ENCODE results near the gene TIAM1. TPM values are rescaled to one million over a fixed set of nuclear protein-coding genes. Genes with fewer than 3 reads are reported as not detected.

Gene TIAM1
- total RNA-seq, 1 donor from 2014 or later: 131 TPM

DNA sequence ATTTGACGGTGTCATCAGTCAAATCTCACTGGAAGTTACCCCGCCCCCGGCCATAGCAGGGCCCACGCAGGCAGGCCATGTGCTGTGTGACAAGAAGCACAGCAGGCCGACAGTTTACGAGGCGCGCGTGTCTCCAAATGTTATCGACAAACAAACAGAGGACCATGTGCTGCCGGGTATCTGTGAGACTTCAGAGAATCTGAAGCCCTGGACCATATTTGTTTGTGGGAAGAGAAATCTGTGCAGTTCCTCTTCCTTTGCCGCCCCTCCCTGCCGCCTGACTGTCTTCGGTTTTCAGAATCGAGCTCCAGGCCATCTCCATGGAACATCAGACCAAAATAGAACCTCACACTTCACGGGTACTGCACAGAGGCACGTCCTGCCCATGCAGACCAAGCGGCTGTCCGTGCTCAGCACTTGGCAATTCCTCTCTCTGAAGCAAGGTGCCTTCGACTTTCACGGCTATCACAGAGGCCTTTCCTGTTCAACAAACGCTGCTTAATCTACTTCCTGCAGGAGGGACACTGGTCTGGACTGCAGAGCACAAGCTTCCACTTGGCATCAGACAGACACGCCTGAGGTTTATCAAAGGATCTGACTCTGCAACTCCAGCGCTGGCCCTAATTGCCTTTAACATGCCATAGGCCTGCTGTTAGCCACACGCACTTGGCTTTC, 170.0 kb downstream of the TIAM1 start:
- Mint-ChIP-seq H3K4me1 (ENCODE audit: unreplicated experiment) (peaks cover 76% of the 10 kb centered on the region), H3K4me3 (ENCODE audit: unreplicated experiment) (no peak overlapping the region), H3K27ac (ENCODE audit: unreplicated experiment) (peak overlapping the region; percentile 98), H3K36me3 (ENCODE audit: low read depth, unreplicated experiment) (no peaks in the 10 kb centered on the region), H3K27me3 (ENCODE audit: unreplicated experiment) (peaks cover 8% of the 10 kb centered on the region), H3K9me3 (ENCODE audit: unreplicated experiment) (no peaks in the 10 kb centered on the region)
- TF ChIP-seq CTCF (IDR thresholded peaks at IDR 0.05; ENCODE audit: unreplicated experiment): no peak
- DNase-seq (ENCODE audit: low spot score): peak; percentile 72

GRCh38 chr21:31172328-31172727, 171.7 kb downstream of the TIAM1 start:
- Mint-ChIP-seq H3K9me3 (ENCODE audit: unreplicated experiment) (no peaks in the 10 kb centered on the region), H3K27me3 (ENCODE audit: unreplicated experiment) (peaks cover 7% of the 10 kb centered on the region), H3K36me3 (ENCODE audit: low read depth, unreplicated experiment) (no peaks in the 10 kb centered on the region), H3K4me3 (ENCODE audit: unreplicated experiment) (peak overlapping the region; percentile 37), H3K27ac (ENCODE audit: unreplicated experiment) (peak overlapping the region; percentile 99), H3K4me1 (ENCODE audit: unreplicated experiment) (peaks cover 80% of the 10 kb centered on the region)
- peak; percentile 26 for DNase-seq (ENCODE audit: low spot score)
- TF ChIP-seq CTCF (IDR thresholded peaks at IDR 0.05; ENCODE audit: unreplicated experiment): no peak

DNA sequence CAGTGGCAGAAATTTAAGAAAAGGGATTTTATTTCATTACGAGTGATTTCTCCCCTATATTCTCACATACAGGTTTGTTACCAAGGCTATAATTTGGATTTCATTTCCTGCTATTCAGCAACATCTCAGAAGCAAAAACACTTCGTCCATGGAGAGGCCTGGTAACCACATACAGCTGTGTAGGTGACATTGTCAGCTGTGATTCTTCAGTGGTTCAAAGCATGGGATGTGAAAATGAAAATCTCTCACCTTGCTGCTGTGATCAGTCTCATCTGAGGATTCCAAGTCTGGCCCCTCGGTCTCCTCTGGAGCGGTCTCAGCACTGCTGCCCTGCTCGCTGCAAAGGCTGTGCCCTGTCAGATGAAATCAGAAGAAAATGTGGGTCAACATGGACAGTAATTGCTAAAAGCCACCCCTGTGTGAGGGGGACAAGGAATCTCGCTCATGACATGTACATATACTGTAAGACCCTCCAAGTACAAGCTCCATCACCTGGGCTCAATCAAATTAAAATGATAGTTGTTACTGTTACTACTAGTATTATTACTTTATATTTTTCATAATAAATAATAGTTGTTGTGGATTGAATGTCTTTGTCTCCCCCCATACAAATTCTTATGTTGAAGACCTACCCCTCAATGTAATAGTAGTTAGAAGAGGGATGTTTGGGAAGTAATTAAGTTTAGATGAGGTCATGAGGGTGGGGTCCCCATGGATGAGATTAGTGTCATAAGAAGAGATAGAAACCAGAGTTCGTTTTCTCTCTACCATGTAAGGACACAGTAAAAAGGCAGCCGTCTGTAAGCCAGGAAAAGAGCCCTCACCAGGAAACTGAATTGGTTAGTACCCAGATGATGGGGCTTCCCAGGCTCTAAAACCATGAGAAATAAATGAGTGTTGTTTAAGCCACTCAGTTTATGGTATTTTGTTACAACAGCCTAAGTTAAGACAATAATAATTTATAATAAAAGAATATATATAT, 179.1 kb downstream of the TIAM1 start:
- no peak for TF ChIP-seq CTCF (IDR thresholded peaks at IDR 0.05; ENCODE audit: unreplicated experiment)
- H3K9me3 Mint-ChIP-seq (ENCODE audit: unreplicated experiment): no peaks in the 10 kb centered on the region
- H3K36me3 Mint-ChIP-seq (ENCODE audit: low read depth, unreplicated experiment): peaks cover 16% of the 10 kb centered on the region
- H3K27ac Mint-ChIP-seq (ENCODE audit: unreplicated experiment): peak overlapping the region; percentile 39
- no peak for DNase-seq (ENCODE audit: low spot score)
- peaks cover 6% of the 10 kb centered on the region for H3K27me3 Mint-ChIP-seq (ENCODE audit: unreplicated experiment)
- H3K4me3 Mint-ChIP-seq (ENCODE audit: unreplicated experiment): no peak overlapping the region
- H3K4me1 Mint-ChIP-seq (ENCODE audit: unreplicated experiment): peaks cover 60% of the 10 kb centered on the region

- Mint-ChIP-seq H3K4me1 (ENCODE audit: unreplicated experiment) (peaks cover 64% of the 10 kb centered on the region), H3K9me3 (ENCODE audit: unreplicated experiment) (no peaks in the 10 kb centered on the region), H3K27me3 (ENCODE audit: unreplicated experiment) (peaks cover 5% of the 10 kb centered on the region)
Observed at GRCh38 chr21:31162827-31163226, 181.2 kb downstream of the TIAM1 start.

More at GRCh38 chr21:31162827-31163226, 181.2 kb downstream of the TIAM1 start:
- Mint-ChIP-seq H3K4me3 (ENCODE audit: unreplicated experiment) (peak overlapping the region; percentile 10), H3K27ac (ENCODE audit: unreplicated experiment) (no peak overlapping the region), H3K36me3 (ENCODE audit: low read depth, unreplicated experiment) (peaks cover 16% of the 10 kb centered on the region)
- TF ChIP-seq CTCF (IDR thresholded peaks at IDR 0.05; ENCODE audit: unreplicated experiment): no peak
- DNase-seq (ENCODE audit: low spot score): no peak
